Measurements from ENCODE around the gene ATP9A. TPM values are rescaled to one million over a fixed set of nuclear protein-coding genes. Genes with fewer than 3 reads are reported as not detected.

The ATP9A gene
- total and polyA plus RNA-seq, 2 of the 8 experiments (the other 6 are each of a cell fraction or from before 2014, with no cell fraction given) = 5.0 to 6.4 TPM

GRCh38 chr20:51620432-51620831, 147.8 kb downstream of the ATP9A start:
- no peak overlapping the region for H2BK120ac ChIP-seq (replicated peaks; ENCODE audit: low read depth, low read length)
- H3K56ac ChIP-seq (replicated peaks; ENCODE audit: insufficient read length, low read depth, low read length) = no peak overlapping the region
- no peak overlapping the region for H3K18ac ChIP-seq (ENCODE audit: extremely low read depth, low read length)
- H3K23ac ChIP-seq (ENCODE audit: insufficient read length) = no peak overlapping the region
- H3K27ac ChIP-seq (ENCODE audit: low read depth, low read length) = no peak overlapping the region
- no peak overlapping the region for H2BK15ac ChIP-seq (ENCODE audit: low read length)
- no peak for TF ChIP-seq ATF2 (IDR thresholded peaks at IDR 0.05; ENCODE audit: low read length)
- TF ChIP-seq POU5F1 (IDR thresholded peaks at IDR 0.05; ENCODE audit: low read depth, low read length) = no peak
- TF ChIP-seq CBX5 (IDR thresholded peaks at IDR 0.05; ENCODE audit: low read depth, low read length) = no peak
- TF ChIP-seq ZNF274 (IDR thresholded peaks at IDR 0.05; ENCODE audit: borderline replicate concordance, extremely low read depth, low read length) = no peak
- TF ChIP-seq ASH2L (IDR thresholded peaks at IDR 0.05; ENCODE audit: low read length) = no peak
- no peak for TF ChIP-seq POLR2AphosphoS5 (IDR thresholded peaks at IDR 0.05; ENCODE audit: low read depth, low read length)
- no peak for TF ChIP-seq RXRA (IDR thresholded peaks at IDR 0.05; ENCODE audit: insufficient read depth, low read depth, low read length)
- no peak for FAIRE-seq
- no peak overlapping the region for H2BK12ac ChIP-seq (ENCODE audit: low read depth, low read length)
- H4K20me1 ChIP-seq (replicated peaks in 1 of 2; ENCODE audit: control insufficient read depth in 1 of 2, insufficient read depth in 2 of 2, low read length in 2 of 2) = no peaks in the 10 kb centered on the region
- H3K36me3 ChIP-seq (ENCODE audit: control insufficient read depth in 2 of 4, insufficient read depth in 4 of 4, low read length in 3 of 4) = 0 out of 8 replicates have a peak, but pooled peaks cover 0 to 3% (median 0%) of the 10 kb centered on the region in 4 experiments
- H4K8ac ChIP-seq (ENCODE audit: extremely low read depth, insufficient read depth, low read length) = no peak overlapping the region
- ChIA-PET CTCF (ENCODE audit: partially characterized antibody) (interaction anchor here (0.7 to 2.6 kb wide), 5 partner anchors 34 to 295 kb away, joined by 3 to 8 read pairs (median 3); no protein-coding TSS in a partner anchor), POLR2A (ENCODE audit: partially characterized antibody) (no interaction called here)
- no peak overlapping the region for H3K14ac ChIP-seq (ENCODE audit: insufficient read length)
- no peak overlapping the region for H2AK5ac ChIP-seq (ENCODE audit: low read depth, low read length)
- H3K23me2 ChIP-seq (ENCODE audit: low read depth, low read length) = no peaks in the 10 kb centered on the region
- no peak overlapping the region for H2BK20ac ChIP-seq (ENCODE audit: low read length)
- DNase-seq (ENCODE audit: low read depth in 1 of 2, low spot score in 2 of 2) = no peak
- no peak overlapping the region for H3K9ac ChIP-seq (replicated peaks in 1 of 4; ENCODE audit: extremely low read depth in 1 of 4, low read depth in 3 of 4, low read length in 3 of 4)
- H2AFZ ChIP-seq (ENCODE audit: low read length) = no peak overlapping the region
- H3K79me1 ChIP-seq (ENCODE audit: low read depth, low read length) = no peaks in the 10 kb centered on the region
- no peak overlapping the region for H3K4me2 ChIP-seq (ENCODE audit: insufficient read depth in 1 of 2, low read depth in 2 of 2, low read length in 2 of 2)
- H3K4me3 ChIP-seq (ENCODE audit: extremely low read depth in 1 of 4, insufficient read depth in 2 of 4, low read depth in 3 of 4, low read length in 4 of 4) = no peak overlapping the region
- no peaks in the 10 kb centered on the region for H3K9me3 ChIP-seq (ENCODE audit: insufficient read depth in 2 of 2, low read depth in 1 of 2, low read length in 1 of 2)
- 94% methylated on average over 12 of the region's 12 CpGs; no CpG with 5 or more reads in 1 of the 2 experiments for WGBS, 2 experiments (ENCODE audit: extremely low coverage in 1 of 2, insufficient coverage in 1 of 2, insufficient read length in 1 of 2, insufficient replicate concordance in 2 of 2, low coverage in 1 of 2, low lambda C conversion rate in 2 of 2, missing lambda C conversion rate in 1 of 2)
- H2BK5ac ChIP-seq (ENCODE audit: low read depth, low read length) = no peak overlapping the region
- H4K5ac ChIP-seq (ENCODE audit: insufficient read length, low read depth, low read length) = no peak overlapping the region
- H3K4me1 ChIP-seq (replicated peaks in 1 of 4; ENCODE audit: control insufficient read depth in 3 of 4, insufficient read depth in 4 of 4, low read length in 3 of 4) = peaks cover 0 to 2% (median 0%) of the 10 kb centered on the region in 4 experiments; a peak in 2 of 7 replicates
- H4K91ac ChIP-seq (replicated peaks; ENCODE audit: insufficient read length, low read length) = no peak overlapping the region
- H3K27me3 ChIP-seq (replicated peaks in 1 of 4; ENCODE audit: control insufficient read depth in 3 of 4, extremely low read depth in 1 of 4, insufficient read depth in 3 of 4, low read length in 3 of 4) = no peaks in the 10 kb centered on the region
- no peaks in the 10 kb centered on the region for H3K79me2 ChIP-seq (ENCODE audit: control insufficient read depth in 1 of 2, insufficient read depth in 2 of 2, low read length in 2 of 2)
- H3K4ac ChIP-seq (replicated peaks; ENCODE audit: insufficient read length, low read depth, low read length) = no peak overlapping the region

Measured in H1 (cell line).